Cerebellar cortex (tissue), 1 donor: ENCODE data around the gene SRC.

Source experiments
- DNase-seq: peaks from one replicate; pipeline ENCODE4 v3.0.0-alpha.2; 2015; ENCODE audit warnings: low spot score

SRC gene

GRCh38 chr20:37414224-37415035, 68.5 kb downstream of the SRC start:
- DNase-seq, result no peak

- DNase-seq, result no peak
Measured at GRCh38 chr20:37415118-37416085, 69.5 kb downstream of the SRC start.

GRCh38 chr20:37416100-37416847, 70.3 kb downstream of the SRC start:
- DNase-seq, result no peak

GRCh38 chr20:37416848-37417616, 71.1 kb downstream of the SRC start:
- DNase-seq, result no peak

GRCh38 chr20:37417617-37418467, 71.9 kb downstream of the SRC start:
- no peak for DNase-seq

GRCh38 chr20:37418591-37419109, 72.7 kb downstream of the SRC start:
- DNase-seq, result no peak

GRCh38 chr20:37419307-37419706, 73.4 kb downstream of the SRC start:
- DNase-seq, result no peak

- DNase-seq, result no peak
Measured at GRCh38 chr20:37419774-37420542, 74.0 kb downstream of the SRC start.

- no peak for DNase-seq
Measured at GRCh38 chr20:37420610-37421009, 74.7 kb downstream of the SRC start.

- DNase-seq, result no peak
Measured at GRCh38 chr20:37421060-37421905, 75.3 kb downstream of the SRC start.

- no peak for DNase-seq
Measured at GRCh38 chr20:37421988-37422387, 76.0 kb downstream of the SRC start.

- DNase-seq, result no peak
Measured at GRCh38 chr20:37422791-37423286, 76.9 kb downstream of the SRC start.

GRCh38 chr20:37423545-37423944, 77.6 kb downstream of the SRC start:
- no peak for DNase-seq

- DNase-seq, result no peak
Measured at GRCh38 chr20:37424062-37424851, 78.3 kb downstream of the SRC start.

GRCh38 chr20:37425103-37425625, 79.2 kb downstream of the SRC start:
- no peak for DNase-seq

- no peak for DNase-seq
Measured at GRCh38 chr20:37426106-37426505, 80.2 kb downstream of the SRC start.

- DNase-seq, result no peak
Measured at GRCh38 chr20:37426978-37427377, 81.0 kb downstream of the SRC start.
